ENCODE results near the gene IKZF1.
A peak's percentile ranks its signal among the peaks of the same experiment; 100 is the strongest.
"Not testable (repeated sequence)": the region's sequence is repeated elsewhere in the genome, so short reads cannot be mapped to it uniquely, and the experiment has no call there.

Gene IKZF1

GRCh38 chr7:50336894-50337703, 32.6 kb downstream of the IKZF1 start:
- H3K9me2 ChIP-seq (replicated peaks; ENCODE audit: insufficient read depth, low read length): no peaks in the 10 kb centered on the region
- TF ChIP-seq, protein P1, sequence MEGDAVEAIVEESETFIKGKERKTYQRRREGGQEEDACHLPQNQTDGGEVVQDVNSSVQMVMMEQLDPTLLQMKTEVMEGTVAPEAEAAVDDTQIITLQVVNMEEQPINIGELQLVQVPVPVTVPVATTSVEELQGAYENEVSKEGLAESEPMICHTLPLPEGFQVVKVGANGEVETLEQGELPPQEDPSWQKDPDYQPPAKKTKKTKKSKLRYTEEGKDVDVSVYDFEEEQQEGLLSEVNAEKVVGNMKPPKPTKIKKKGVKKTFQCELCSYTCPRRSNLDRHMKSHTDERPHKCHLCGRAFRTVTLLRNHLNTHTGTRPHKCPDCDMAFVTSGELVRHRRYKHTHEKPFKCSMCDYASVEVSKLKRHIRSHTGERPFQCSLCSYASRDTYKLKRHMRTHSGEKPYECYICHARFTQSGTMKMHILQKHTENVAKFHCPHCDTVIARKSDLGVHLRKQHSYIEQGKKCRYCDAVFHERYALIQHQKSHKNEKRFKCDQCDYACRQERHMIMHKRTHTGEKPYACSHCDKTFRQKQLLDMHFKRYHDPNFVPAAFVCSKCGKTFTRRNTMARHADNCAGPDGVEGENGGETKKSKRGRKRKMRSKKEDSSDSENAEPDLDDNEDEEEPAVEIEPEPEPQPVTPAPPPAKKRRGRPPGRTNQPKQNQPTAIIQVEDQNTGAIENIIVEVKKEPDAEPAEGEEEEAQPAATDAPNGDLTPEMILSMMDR (IDR thresholded peaks at IDR 0.05; ENCODE audit: low read length): no peak
- TF ChIP-seq EZH2 (optimal IDR thresholded peaks at IDR 0.05; ENCODE audit: low read depth, low read length): no peak
- TF ChIP-seq EZH2phosphoT487 (IDR thresholded peaks at IDR 0.05; ENCODE audit: low read length): no peak
- no peaks in the 10 kb centered on the region for H3K36me3 ChIP-seq (replicated peaks; ENCODE audit: insufficient read depth, low read length)
- H4K20me1 ChIP-seq (ENCODE audit: insufficient read depth, low read length): no peaks in the 10 kb centered on the region
- H3K9me3 ChIP-seq (replicated peaks; ENCODE audit: insufficient read depth, low read length): no peaks in the 10 kb centered on the region
- peak overlapping the region; percentile 37; the same call in 1 of the 2 replicates for H3K27ac ChIP-seq (ENCODE audit: low read length)
- H3K27me3 ChIP-seq (replicated peaks; ENCODE audit: insufficient read depth, low read length): no peaks in the 10 kb centered on the region
- H3F3A ChIP-seq (ENCODE audit: insufficient read depth, low read length): peaks cover 3% of the 10 kb centered on the region
- DNase-seq: no peak
- H3K4me1 ChIP-seq (ENCODE audit: low read length): peaks cover 39% of the 10 kb centered on the region
- no peak overlapping the region for H2AFZ ChIP-seq (ENCODE audit: low read length)
- H3K4me2 ChIP-seq (ENCODE audit: low read depth, low read length): peak overlapping the region; percentile 23
- peaks cover 98% of the 10 kb centered on the region for H3K79me2 ChIP-seq (ENCODE audit: low read length)
- H3K4me3 ChIP-seq (ENCODE audit: low read length): peak overlapping the region; percentile 16; the same call in 1 of the 2 replicates
- no peak overlapping the region for H3K9ac ChIP-seq (ENCODE audit: low read length)

- not testable (repeated sequence) for H3K27me3 ChIP-seq (replicated peaks; ENCODE audit: insufficient read depth, low read length); H3F3A ChIP-seq (ENCODE audit: insufficient read depth, low read length); H4K20me1 ChIP-seq (ENCODE audit: insufficient read depth, low read length); DNase-seq; H3K4me2 ChIP-seq (ENCODE audit: low read depth, low read length); H2AFZ ChIP-seq (ENCODE audit: low read length); H3K4me3 ChIP-seq (ENCODE audit: low read length); H3K9me2 ChIP-seq (replicated peaks; ENCODE audit: insufficient read depth, low read length); H3K27ac ChIP-seq (ENCODE audit: low read length); H3K9ac ChIP-seq (ENCODE audit: low read length); H3K36me3 ChIP-seq (replicated peaks; ENCODE audit: insufficient read depth, low read length); H3K9me3 ChIP-seq (replicated peaks; ENCODE audit: insufficient read depth, low read length)
- Histone ChIP-seq H3K4me1 (ENCODE audit: low read length) (peaks cover 35% of the 10 kb centered on the region), H3K79me2 (ENCODE audit: low read length) (peaks cover 97% of the 10 kb centered on the region)
Measured at GRCh38 chr7:50339472-50339871, 35.0 kb downstream of the IKZF1 start.

DNA sequence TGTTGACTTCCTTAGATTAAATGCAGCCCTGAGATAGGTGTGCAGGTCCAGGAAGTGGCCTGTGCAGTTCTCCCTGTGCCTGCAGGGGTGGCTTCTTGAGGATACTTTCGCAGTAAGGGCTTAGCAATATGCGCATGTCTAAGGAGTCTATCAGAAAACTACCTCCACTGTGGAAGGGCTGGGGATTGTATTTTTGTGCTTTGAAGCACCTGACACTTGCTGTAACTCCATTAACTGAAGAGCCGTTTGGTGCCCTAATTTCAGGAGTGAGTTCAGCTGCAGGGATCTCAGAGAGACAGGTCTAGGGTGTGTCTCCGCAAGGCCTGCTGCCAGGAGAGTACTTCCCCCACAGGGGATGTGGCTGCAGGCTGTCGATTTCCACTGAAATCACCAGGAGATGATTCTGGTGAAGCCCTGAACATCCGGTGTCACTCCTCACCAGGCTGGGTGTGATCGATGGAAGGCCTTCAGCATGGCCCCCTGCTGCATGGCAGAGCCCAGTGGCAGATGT, 35.5 kb downstream of the IKZF1 start:
- Histone ChIP-seq H3K9me2 (replicated peaks; ENCODE audit: insufficient read depth, low read length) (no peaks in the 10 kb centered on the region), H3K27me3 (replicated peaks; ENCODE audit: insufficient read depth, low read length) (no peaks in the 10 kb centered on the region), H3K4me1 (ENCODE audit: low read length) (peaks cover 32% of the 10 kb centered on the region), H4K20me1 (ENCODE audit: insufficient read depth, low read length) (no peaks in the 10 kb centered on the region), H3K79me2 (ENCODE audit: low read length) (peaks cover 97% of the 10 kb centered on the region), H3K9me3 (replicated peaks; ENCODE audit: insufficient read depth, low read length) (no peaks in the 10 kb centered on the region), H2AFZ (ENCODE audit: low read length) (no peak overlapping the region), H3K36me3 (replicated peaks; ENCODE audit: insufficient read depth, low read length) (no peaks in the 10 kb centered on the region; the same call in 1 of the 2 replicates), H3K9ac (ENCODE audit: low read length) (no peak overlapping the region), H3K4me3 (ENCODE audit: low read length) (no peak overlapping the region), H3K4me2 (ENCODE audit: low read depth, low read length) (no peak overlapping the region), H3K27ac (ENCODE audit: low read length) (no peak overlapping the region), H3F3A (ENCODE audit: insufficient read depth, low read length) (no peaks in the 10 kb centered on the region; the same call in none of the 2 replicates)
- TF ChIP-seq EZH2phosphoT487 (IDR thresholded peaks at IDR 0.05; ENCODE audit: low read length) (no peak), EZH2 (optimal IDR thresholded peaks at IDR 0.05; ENCODE audit: low read depth, low read length) (no peak)
- TF ChIP-seq, protein P1 (IDR thresholded peaks at IDR 0.05; ENCODE audit: low read length): no peak
- no peak for DNase-seq

- Histone ChIP-seq H3K4me3 (ENCODE audit: low read length) (no peak overlapping the region), H3K4me1 (ENCODE audit: low read length) (peaks cover 19% of the 10 kb centered on the region), H3K79me2 (ENCODE audit: low read length) (peaks cover 97% of the 10 kb centered on the region), H3K9me3 (replicated peaks; ENCODE audit: insufficient read depth, low read length) (no peaks in the 10 kb centered on the region), H3K9ac (ENCODE audit: low read length) (no peak overlapping the region), H4K20me1 (ENCODE audit: insufficient read depth, low read length) (no peaks in the 10 kb centered on the region), H3K4me2 (ENCODE audit: low read depth, low read length) (no peak overlapping the region), H2AFZ (ENCODE audit: low read length) (no peak overlapping the region), H3K27ac (ENCODE audit: low read length) (no peak overlapping the region), H3F3A (ENCODE audit: insufficient read depth, low read length) (no peaks in the 10 kb centered on the region; the same call in none of the 2 replicates), H3K27me3 (replicated peaks; ENCODE audit: insufficient read depth, low read length) (no peaks in the 10 kb centered on the region), H3K36me3 (replicated peaks; ENCODE audit: insufficient read depth, low read length) (peaks cover 6% of the 10 kb centered on the region; the same call in 1 of the 2 replicates), H3K9me2 (replicated peaks; ENCODE audit: insufficient read depth, low read length) (no peaks in the 10 kb centered on the region)
- TF ChIP-seq EZH2 (optimal IDR thresholded peaks at IDR 0.05; ENCODE audit: low read depth, low read length) (no peak), EZH2phosphoT487 (IDR thresholded peaks at IDR 0.05; ENCODE audit: low read length) (no peak)
- TF ChIP-seq, protein P1 (IDR thresholded peaks at IDR 0.05; ENCODE audit: low read length): no peak
- DNase-seq: no peak
Measured at GRCh38 chr7:50341724-50342123, 37.2 kb downstream of the IKZF1 start.

Measured in MM.1S (cell line).